ENCODE measurements around the gene ARTN.

Gene ARTN

DNA sequence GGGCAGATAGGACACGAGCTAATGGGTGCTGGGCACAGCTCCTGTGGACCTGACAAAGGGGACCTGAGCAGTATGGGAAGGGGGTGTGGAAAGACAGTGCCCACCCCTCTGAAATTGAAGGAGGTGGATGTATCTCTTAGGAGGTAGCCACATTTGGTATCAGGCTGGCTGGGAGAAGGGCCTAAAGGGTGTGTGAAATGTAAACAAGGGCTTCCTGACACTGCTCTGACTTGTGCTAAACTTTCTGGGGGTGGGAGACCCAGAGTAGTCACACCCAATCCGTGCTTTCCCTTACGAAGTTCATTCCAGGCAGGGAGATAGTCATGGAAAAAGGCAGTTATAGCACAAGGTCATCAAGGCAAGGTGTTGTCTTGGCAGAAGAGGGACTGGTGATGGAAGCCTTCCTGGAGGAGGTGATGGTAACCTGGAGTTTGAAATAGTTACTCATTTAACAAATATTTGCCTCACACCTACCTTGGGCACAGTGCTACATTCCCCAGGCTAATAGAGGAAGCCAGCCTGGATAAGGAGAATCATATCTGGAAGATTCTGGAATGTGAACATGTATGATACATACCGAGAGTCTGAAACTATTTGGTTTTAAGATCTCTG, 52.5 kb downstream of the ARTN start:
- Histone ChIP-seq H3K4me1 (ENCODE audit: insufficient read depth, low read length, severe bottlenecking) (peaks cover 5% of the 10 kb centered on the region), H3K79me2 (ENCODE audit: insufficient read depth, low read length) (no peaks in the 10 kb centered on the region), H3K27me3 (ENCODE audit: insufficient read depth, low read length) (0 out of 2 replicates have a peak, but pooled peaks cover 5% of the 10 kb centered on the region), H3K36me3 (ENCODE audit: insufficient read depth, low read length) (no peaks in the 10 kb centered on the region), H3K9me2 (ENCODE audit: low read depth, low read length) (no peaks in the 10 kb centered on the region), H2AFZ (ENCODE audit: low read length) (no peak overlapping the region), H3K4me2 (ENCODE audit: low read length) (no peak overlapping the region), H4K20me1 (ENCODE audit: insufficient read depth, low read length) (no peaks in the 10 kb centered on the region), H3K9ac (ENCODE audit: low read length) (no peak overlapping the region), H3K9me3 (ENCODE audit: low read length) (no peaks in the 10 kb centered on the region), H3K27ac (ENCODE audit: low read depth, low read length, poor library complexity, severe bottlenecking) (no peak overlapping the region), H3K4me3 (ENCODE audit: low read depth, low read length, poor library complexity, severe bottlenecking) (no peak overlapping the region), H3F3A (ENCODE audit: insufficient read depth, low read length) (no peaks in the 10 kb centered on the region)
- TF ChIP-seq EZH2 (IDR thresholded peaks at IDR 0.05; ENCODE audit: borderline replicate concordance, low read length) = no peak
- TF ChIP-seq, protein P1, sequence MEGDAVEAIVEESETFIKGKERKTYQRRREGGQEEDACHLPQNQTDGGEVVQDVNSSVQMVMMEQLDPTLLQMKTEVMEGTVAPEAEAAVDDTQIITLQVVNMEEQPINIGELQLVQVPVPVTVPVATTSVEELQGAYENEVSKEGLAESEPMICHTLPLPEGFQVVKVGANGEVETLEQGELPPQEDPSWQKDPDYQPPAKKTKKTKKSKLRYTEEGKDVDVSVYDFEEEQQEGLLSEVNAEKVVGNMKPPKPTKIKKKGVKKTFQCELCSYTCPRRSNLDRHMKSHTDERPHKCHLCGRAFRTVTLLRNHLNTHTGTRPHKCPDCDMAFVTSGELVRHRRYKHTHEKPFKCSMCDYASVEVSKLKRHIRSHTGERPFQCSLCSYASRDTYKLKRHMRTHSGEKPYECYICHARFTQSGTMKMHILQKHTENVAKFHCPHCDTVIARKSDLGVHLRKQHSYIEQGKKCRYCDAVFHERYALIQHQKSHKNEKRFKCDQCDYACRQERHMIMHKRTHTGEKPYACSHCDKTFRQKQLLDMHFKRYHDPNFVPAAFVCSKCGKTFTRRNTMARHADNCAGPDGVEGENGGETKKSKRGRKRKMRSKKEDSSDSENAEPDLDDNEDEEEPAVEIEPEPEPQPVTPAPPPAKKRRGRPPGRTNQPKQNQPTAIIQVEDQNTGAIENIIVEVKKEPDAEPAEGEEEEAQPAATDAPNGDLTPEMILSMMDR (IDR thresholded peaks at IDR 0.05; ENCODE audit: low read length) = no peak

DNA sequence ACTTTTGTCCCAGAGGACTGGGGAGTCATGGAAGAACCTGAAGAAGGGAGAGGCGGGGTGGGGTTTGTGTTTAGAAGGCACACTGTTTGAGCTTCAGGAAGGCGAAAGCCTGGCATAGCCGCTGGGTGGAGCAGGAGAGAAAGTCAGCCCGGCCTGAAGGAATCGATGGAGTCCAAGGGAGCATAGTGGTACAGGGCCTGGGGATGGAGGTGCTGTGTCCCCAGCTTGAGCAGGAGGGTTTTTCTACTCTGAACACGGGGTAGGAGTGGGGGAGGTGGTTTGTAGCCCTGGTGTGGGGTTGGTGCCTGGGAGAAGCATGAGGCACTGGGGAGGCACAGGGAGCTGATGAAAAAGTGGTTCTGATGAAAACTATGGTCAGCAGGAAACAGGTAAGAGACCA, 53.1 kb downstream of the ARTN start:
- Histone ChIP-seq H2AFZ (ENCODE audit: low read length) (no peak overlapping the region), H3K4me3 (ENCODE audit: low read depth, low read length, poor library complexity, severe bottlenecking) (no peak overlapping the region), H3K27ac (ENCODE audit: low read depth, low read length, poor library complexity, severe bottlenecking) (no peak overlapping the region), H3K9me3 (ENCODE audit: low read length) (no peaks in the 10 kb centered on the region), H3K27me3 (ENCODE audit: insufficient read depth, low read length) (0 out of 2 replicates have a peak, but pooled peaks cover 2% of the 10 kb centered on the region), H3K9ac (ENCODE audit: low read length) (no peak overlapping the region), H3K4me1 (ENCODE audit: insufficient read depth, low read length, severe bottlenecking) (peaks cover 7% of the 10 kb centered on the region), H3K36me3 (ENCODE audit: insufficient read depth, low read length) (no peaks in the 10 kb centered on the region), H4K20me1 (ENCODE audit: insufficient read depth, low read length) (no peaks in the 10 kb centered on the region), H3K79me2 (ENCODE audit: insufficient read depth, low read length) (no peaks in the 10 kb centered on the region), H3K9me2 (ENCODE audit: low read depth, low read length) (no peaks in the 10 kb centered on the region), H3F3A (ENCODE audit: insufficient read depth, low read length) (no peaks in the 10 kb centered on the region), H3K4me2 (ENCODE audit: low read length) (no peak overlapping the region)
- TF ChIP-seq EZH2 (IDR thresholded peaks at IDR 0.05; ENCODE audit: borderline replicate concordance, low read length) = no peak
- TF ChIP-seq, protein P1 (IDR thresholded peaks at IDR 0.05; ENCODE audit: low read length) = peak; percentile 41; the same call in 1 of the 2 replicates
